Lung (tissue), 12 donors: ENCODE data around the gene TMEM17. TPM values are rescaled to one million over a fixed set of nuclear protein-coding genes. Genes with fewer than 3 reads are reported as not detected.

Experiments used
- ATAC-seq: fragments of 200-7000 bp; cut with Tn5 transposase; one replicate; pipeline ENCODE4 v1.9.1; 2020; ENCODE audit warnings: moderate number of reproducible peaks; ENCODE audit not compliant: insufficient read depth, low FRiP score
- DNase-seq, 3 donors: peaks; one replicate each; pipeline ENCODE4 v3.0.0-alpha.2; 2013 to 2017
- H3K27ac ChIP-seq, 2 donors: one replicate each; pipeline ENCODE4 v1.5.1; 2013; ENCODE audit warnings: mild to moderate bottlenecking in 2 of 2, moderate library complexity in 2 of 2, control low read depth in 1 of 2, inconsistent platforms in 1 of 2, low read depth in 1 of 2, low read length in 1 of 2
- H3K27me3 ChIP-seq, 3 donors: one replicate each; pipeline ENCODE4 v1.5.1; 2013; ENCODE audit warnings: low read length in 2 of 3; ENCODE audit not compliant: control insufficient read depth in 3 of 3, insufficient read depth in 3 of 3
- H3K36me3 ChIP-seq, 4 donors: one replicate each; pipeline ENCODE4 v1.5.1; 2013; ENCODE audit warnings: low read length in 4 of 4, mild to moderate bottlenecking in 1 of 4, moderate library complexity in 1 of 4; ENCODE audit not compliant: control insufficient read depth in 4 of 4, insufficient read depth in 4 of 4
- H3K4me1 ChIP-seq, 5 donors: one replicate each; pipeline ENCODE4 v1.5.1; 2013; ENCODE audit warnings: low read length in 5 of 5, mild to moderate bottlenecking in 2 of 5, moderate library complexity in 1 of 5; ENCODE audit not compliant: control insufficient read depth in 5 of 5, insufficient read depth in 5 of 5
- H3K4me3 ChIP-seq: one replicate; pipeline ENCODE4 v1.5.1; 2013; ENCODE audit warnings: mild to moderate bottlenecking, control low read depth, moderate library complexity
- H3K9ac ChIP-seq, 2 donors: one replicate each; pipeline ENCODE4 v1.5.1; 2013; ENCODE audit warnings: low read length in 2 of 2, control low read depth in 1 of 2; ENCODE audit not compliant: insufficient read depth in 1 of 2
- H3K9me3 ChIP-seq, 4 donors: one replicate each; pipeline ENCODE4 v1.5.1; 2013; ENCODE audit warnings: low read length in 3 of 4, mild to moderate bottlenecking in 1 of 4, moderate library complexity in 1 of 4; ENCODE audit not compliant: control insufficient read depth in 4 of 4, insufficient read depth in 3 of 4
- CTCF ChIP-seq: IDR thresholded peaks from 2 replicates; pipeline ENCODE4 v1.5.1; 2012; ENCODE audit warnings: mild to moderate bottlenecking; ENCODE audit errors: control extremely low read depth, extremely low read depth
- WGBS, 2 donors: extraction: QIAGEN DNeasy Blood & Tissue Kit; methylation state at CpG; one replicate each; pipeline ENCODE4 v1.1.7; 2013; 5-methylcytosine and 5-hydroxymethylcytosine counted together
- polyA plus RNA-seq, 2 donors: library from polyadenylated mRNA; stranded (reverse); fragments of 200-250 nt; gene quantifications; one replicate each; pipeline ENCODE4 v1.2.1, GENCODE V29; 2013
- total RNA-seq, 2 donors: library from RNA; depleted of rRNA in 1 of 2; stranded (reverse); fragments of >200 nt in 1 of 2; gene quantifications; one replicate each; pipeline ENCODE4 v1.2.1, GENCODE V29; 2014 to 2021
- donor health status: control.
- donor health status: control.
- donor health status: Bipolar disorder and iron deficiency.
- donor health status: healthy.
- donor health status: DM: yes; HTN: yes; CAD: no.

TMEM17 gene
- total and polyA plus RNA-seq, 4 donors: 1.6 to 3.9 (median 2.7) TPM

GRCh38 chr2:62539606-62540407 lies 33.8 kb upstream of the TMEM17 start:
- Histone ChIP-seq H3K9ac (no peak overlapping the region), H3K27ac (no peak overlapping the region), H3K9me3 (peaks cover 0 to 5% (median 0%) of the 10 kb centered on the region in 4 donors), H3K36me3 (no peaks in the 10 kb centered on the region), H3K4me1 (peaks cover 0 to 11% (median 0%) of the 10 kb centered on the region in 5 donors), H3K27me3 (no peaks in the 10 kb centered on the region), H3K4me3 (no peak overlapping the region)
- TF ChIP-seq CTCF: no peak
- DNase-seq (no peak), ATAC-seq (no peak)

- ATAC-seq (no peak), DNase-seq (peak in 1 of 3 donors; percentile 35)
- no peaks in the 10 kb centered on the region for H3K36me3 ChIP-seq
- peaks cover 0 to 11% (median 0%) of the 10 kb centered on the region in 5 donors for H3K4me1 ChIP-seq
- H3K27ac ChIP-seq: no peak overlapping the region
- no peak overlapping the region for H3K4me3 ChIP-seq
- TF ChIP-seq CTCF: no peak
- WGBS, 2 donors: 91 to 92% methylated on average over 1 of the region's 1 CpG
- no peaks in the 10 kb centered on the region for H3K27me3 ChIP-seq
- H3K9me3 ChIP-seq: peaks cover 0 to 5% (median 0%) of the 10 kb centered on the region in 4 donors
- no peak overlapping the region for H3K9ac ChIP-seq
These were observed 32.8 kb upstream of the TMEM17 start for GRCh38 chr2:62538756-62539155.

GRCh38 chr2:62537814-62538213 lies 31.8 kb upstream of the TMEM17 start:
- H3K27me3 ChIP-seq: no peaks in the 10 kb centered on the region
- H3K36me3 ChIP-seq: no peaks in the 10 kb centered on the region
- no peak for TF ChIP-seq CTCF
- no peak overlapping the region for H3K4me3 ChIP-seq
- peaks cover 0 to 5% (median 2%) of the 10 kb centered on the region in 4 donors for H3K9me3 ChIP-seq
- no peak for DNase-seq
- peaks cover 0 to 11% (median 0%) of the 10 kb centered on the region in 5 donors for H3K4me1 ChIP-seq
- H3K9ac ChIP-seq: no peak overlapping the region
- no peak overlapping the region for H3K27ac ChIP-seq
- 95% methylated on average over 8 of the region's 8 CpGs for WGBS, 2 donors
- ATAC-seq: no peak
